ENCODE data around the gene NPDC1. TPM values are rescaled to one million over a fixed set of nuclear protein-coding genes. Genes with fewer than 3 reads are reported as not detected.

The NPDC1 gene
- total and polyA plus RNA-seq, 3 experiments from 2014 or later = 24.6 to 38.4 (median 27.5) TPM

GRCh38 chr9:137052998-137053943, 7.3 kb upstream of the NPDC1 start:
- no peak for DNase-seq
- Histone ChIP-seq H3K9me3 (ENCODE audit: low read length) (no peaks in the 10 kb centered on the region), H3K27me3 (ENCODE audit: insufficient read depth, low read length, poor library complexity, severe bottlenecking) (peaks cover 42% of the 10 kb centered on the region), H3K4me1 (ENCODE audit: insufficient read depth, low read length) (peaks cover 8% of the 10 kb centered on the region), H3K36me3 (ENCODE audit: insufficient read depth, low read length) (no peaks in the 10 kb centered on the region), H3K4me3 (ENCODE audit: low read length) (no peak overlapping the region), H3K27ac (ENCODE audit: low read depth, low read length) (no peak overlapping the region)
- POLR2A ChIA-PET = no interaction called here
- Mint-ChIP-seq H3K4me3 (peak overlapping the region in 3 of 7 donors; percentile 12 to 51 (median 12)), H3K27me3 (peaks cover 11 to 18% of the 10 kb centered on the region in 2 donors), H3K9me3 (no peaks in the 10 kb centered on the region), H3K36me3 (no peaks in the 10 kb centered on the region), H3K27ac (no peak overlapping the region), H3K4me1 (no peaks in the 10 kb centered on the region)
- CTCF ChIA-PET = interaction anchor here (1.1 to 1.7 kb wide), 3 partner anchors 10 to 18 kb away, joined by 4 to 6 read pairs (median 6); no protein-coding TSS in a partner anchor

GRCh38 chr9:137052293-137052692, 6.3 kb upstream of the NPDC1 start:
- H3K36me3 Mint-ChIP-seq = no peaks in the 10 kb centered on the region
- Histone ChIP-seq H3K36me3 (ENCODE audit: insufficient read depth, low read length) (no peaks in the 10 kb centered on the region), H3K27me3 (ENCODE audit: insufficient read depth, low read length, poor library complexity, severe bottlenecking) (peaks cover 52% of the 10 kb centered on the region), H3K4me1 (ENCODE audit: insufficient read depth, low read length) (peaks cover 8% of the 10 kb centered on the region), H3K4me3 (ENCODE audit: low read length) (no peak overlapping the region), H3K27ac (ENCODE audit: low read depth, low read length) (no peak overlapping the region), H3K9me3 (ENCODE audit: low read length) (no peaks in the 10 kb centered on the region)
- POLR2A ChIA-PET = no interaction called here
- no peaks in the 10 kb centered on the region for H3K9me3 Mint-ChIP-seq
- H3K27ac Mint-ChIP-seq = no peak overlapping the region
- H3K4me1 Mint-ChIP-seq = no peaks in the 10 kb centered on the region
- H3K27me3 Mint-ChIP-seq = peaks cover 13 to 26% of the 10 kb centered on the region in 2 donors
- DNase-seq = no peak
- CTCF ChIA-PET = interaction anchor here (1.1 to 1.7 kb wide), 3 partner anchors 11 to 17 kb away, joined by 4 to 6 read pairs (median 6); no protein-coding TSS in a partner anchor
- H3K4me3 Mint-ChIP-seq = peak overlapping the region in 1 of 7 donors; percentile 27

GRCh38 chr9:137051145-137051724, 5.3 kb upstream of the NPDC1 start:
- peaks cover 22 to 34% of the 10 kb centered on the region in 2 donors for H3K27me3 Mint-ChIP-seq
- Histone ChIP-seq H3K27me3 (ENCODE audit: insufficient read depth, low read length, poor library complexity, severe bottlenecking) (peaks cover 58% of the 10 kb centered on the region), H3K4me1 (ENCODE audit: insufficient read depth, low read length) (peaks cover 10% of the 10 kb centered on the region), H3K4me3 (ENCODE audit: low read length) (no peak overlapping the region), H3K9me3 (ENCODE audit: low read length) (no peaks in the 10 kb centered on the region), H3K36me3 (ENCODE audit: insufficient read depth, low read length) (no peaks in the 10 kb centered on the region), H3K27ac (ENCODE audit: low read depth, low read length) (no peak overlapping the region)
- H3K27ac Mint-ChIP-seq = no peak overlapping the region
- CTCF ChIA-PET = interaction anchor here (0.9 kb wide), 1 partner anchor 16 kb away, joined by 3 read pairs; no protein-coding TSS in a partner anchor
- peaks cover 0 to 8% (median 0%) of the 10 kb centered on the region in 3 donors for H3K4me1 Mint-ChIP-seq
- no peak overlapping the region for H3K4me3 Mint-ChIP-seq
- no peak for DNase-seq
- no peaks in the 10 kb centered on the region for H3K9me3 Mint-ChIP-seq
- H3K36me3 Mint-ChIP-seq = no peaks in the 10 kb centered on the region
- POLR2A ChIA-PET = no interaction called here

- Histone ChIP-seq H3K36me3 (ENCODE audit: insufficient read depth, low read length) (no peaks in the 10 kb centered on the region), H3K4me1 (ENCODE audit: insufficient read depth, low read length) (peaks cover 14% of the 10 kb centered on the region), H3K27me3 (ENCODE audit: insufficient read depth, low read length, poor library complexity, severe bottlenecking) (peaks cover 58% of the 10 kb centered on the region), H3K27ac (ENCODE audit: low read depth, low read length) (no peak overlapping the region), H3K4me3 (ENCODE audit: low read length) (no peak overlapping the region), H3K9me3 (ENCODE audit: low read length) (no peaks in the 10 kb centered on the region)
- ChIA-PET POLR2A (no interaction called here), CTCF (interaction anchor here (0.9 kb wide), 1 partner anchor 15 kb away, joined by 3 read pairs; no protein-coding TSS in a partner anchor)
- peak overlapping the region in 1 of 7 donors; percentile 28 for H3K4me3 Mint-ChIP-seq
- H3K9me3 Mint-ChIP-seq = no peaks in the 10 kb centered on the region
- no peaks in the 10 kb centered on the region for H3K36me3 Mint-ChIP-seq
- peak overlapping the region in 1 of 8 donors; percentile 52 for H3K27ac Mint-ChIP-seq
- peaks cover 22 to 34% of the 10 kb centered on the region in 2 donors for H3K27me3 Mint-ChIP-seq
- H3K4me1 Mint-ChIP-seq = peaks cover 0 to 8% (median 0%) of the 10 kb centered on the region in 3 donors
- no peak for DNase-seq
These were observed 4.6 kb upstream of the NPDC1 start for GRCh38 chr9:137050570-137050969.

GRCh38 chr9:137049544-137050449, 3.8 kb upstream of the NPDC1 start:
- H3K27me3 ChIP-seq (ENCODE audit: insufficient read depth, low read length, poor library complexity, severe bottlenecking) = peaks cover 62% of the 10 kb centered on the region
- peaks cover 20% of the 10 kb centered on the region for H3K4me1 ChIP-seq (ENCODE audit: insufficient read depth, low read length)
- H3K36me3 Mint-ChIP-seq = no peaks in the 10 kb centered on the region
- peak overlapping the region in 1 of 7 donors; percentile 56 for H3K4me3 Mint-ChIP-seq
- peaks cover 23 to 37% of the 10 kb centered on the region in 2 donors for H3K27me3 Mint-ChIP-seq
- H3K9me3 ChIP-seq (ENCODE audit: low read length) = no peaks in the 10 kb centered on the region
- ChIA-PET CTCF (interaction anchor here (1.5 to 4.4 kb wide), 3 partner anchors 15 to 21 kb away, joined by 5 to 87 read pairs (median 9); partner anchors contain the start of gene SAPCD2), POLR2A (no interaction called here)
- DNase-seq = peak in 3 of 5 donors; percentile 37 to 69 (median 42)
- H3K4me3 ChIP-seq (ENCODE audit: low read length) = no peak overlapping the region
- peaks cover 4 to 15% (median 4%) of the 10 kb centered on the region in 3 donors for H3K4me1 Mint-ChIP-seq
- peak overlapping the region in 2 of 8 donors; percentile 17 to 52 for H3K27ac Mint-ChIP-seq
- no peaks in the 10 kb centered on the region for H3K36me3 ChIP-seq (ENCODE audit: insufficient read depth, low read length)
- H3K9me3 Mint-ChIP-seq = no peaks in the 10 kb centered on the region
- no peak overlapping the region for H3K27ac ChIP-seq (ENCODE audit: low read depth, low read length)

DNA sequence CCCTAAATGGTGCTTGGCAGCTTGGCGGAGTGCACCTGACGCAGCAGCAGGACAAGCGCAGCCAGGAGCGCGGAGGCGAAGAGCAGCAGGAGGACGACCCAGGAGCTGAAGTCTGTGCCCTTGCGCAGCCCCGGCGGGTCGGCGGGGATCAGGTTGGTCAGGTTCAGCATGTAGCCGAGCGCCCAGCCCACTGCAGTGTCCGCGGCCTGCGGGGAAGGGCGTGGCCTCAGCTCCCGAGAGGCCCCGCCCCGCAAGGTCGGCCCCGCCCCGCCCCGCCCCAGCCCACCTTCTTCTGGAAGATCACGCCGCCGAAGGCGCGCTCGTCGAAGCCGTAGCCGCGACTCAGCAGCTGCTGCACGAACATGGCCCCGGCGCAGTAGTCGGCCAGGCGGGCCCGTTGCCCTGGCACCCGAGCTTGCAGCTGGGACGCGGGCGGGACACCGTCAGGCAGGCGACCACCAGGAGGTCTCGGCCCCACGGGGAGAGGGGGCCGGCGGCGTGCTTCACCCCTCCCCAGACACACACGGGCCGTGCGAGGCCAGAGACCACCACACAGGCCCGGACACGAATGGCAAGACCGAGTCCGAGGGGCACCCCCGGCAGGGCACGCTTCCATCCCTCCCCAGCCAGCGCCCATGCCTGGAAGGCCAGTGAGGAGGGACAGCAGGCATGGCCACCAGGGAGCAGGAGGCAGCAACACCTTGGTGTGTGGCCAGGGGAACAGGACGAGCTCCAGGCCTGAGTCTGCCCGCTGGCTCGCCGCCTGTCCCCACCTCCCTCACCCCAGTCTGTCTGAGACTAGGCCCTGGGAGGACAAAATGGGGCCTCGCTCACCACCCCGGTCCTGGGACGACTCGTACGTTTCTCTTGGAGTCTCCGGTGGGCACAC, 2.9 kb upstream of the NPDC1 start:
- Histone ChIP-seq H3K27me3 (ENCODE audit: insufficient read depth, low read length, poor library complexity, severe bottlenecking) (peaks cover 65% of the 10 kb centered on the region), H3K36me3 (ENCODE audit: insufficient read depth, low read length) (no peaks in the 10 kb centered on the region), H3K4me3 (ENCODE audit: low read length) (no peak overlapping the region), H3K27ac (ENCODE audit: low read depth, low read length) (no peak overlapping the region), H3K4me1 (ENCODE audit: insufficient read depth, low read length) (peaks cover 29% of the 10 kb centered on the region), H3K9me3 (ENCODE audit: low read length) (no peaks in the 10 kb centered on the region)
- no peak for DNase-seq
- ChIA-PET POLR2A (no interaction called here), CTCF (interaction anchor here (1.5 to 4.4 kb wide), 3 partner anchors 14 to 20 kb away, joined by 5 to 87 read pairs (median 9); partner anchors contain the start of gene SAPCD2)
- peaks cover 6 to 23% (median 10%) of the 10 kb centered on the region in 3 donors for H3K4me1 Mint-ChIP-seq
- peaks cover 27 to 40% of the 10 kb centered on the region in 2 donors for H3K27me3 Mint-ChIP-seq
- no peak overlapping the region for H3K4me3 Mint-ChIP-seq
- H3K27ac Mint-ChIP-seq = no peak overlapping the region
- no peaks in the 10 kb centered on the region for H3K9me3 Mint-ChIP-seq
- H3K36me3 Mint-ChIP-seq = no peaks in the 10 kb centered on the region
